GM12878 (cell line): ENCODE measurements around the gene LARGE1. TPM values are rescaled to one million over a fixed set of nuclear protein-coding genes. Genes with fewer than 3 reads are reported as not detected.

Source experiments
- ATAC-seq: fragments of 200-7000 bp; cut with Tn5 transposase; 3 replicates; pipeline ENCODE4 v1.9.1; 2020; ENCODE audit warnings: mild to moderate bottlenecking, moderate library complexity
- BruUV-seq: library from RNA; stranded (reverse); fragments of 400-500 nt; replicated peaks from 2 replicates; lab custom pipeline; 2021; lab: Mats Ljungman, UMichigan
- CTCF ChIA-PET: fragments of 300-600 bp; sonication (Branson Sonifier 250); formaldehyde crosslinking; extraction: SDS; loops from one replicate; lab custom pipeline; 2021; ENCODE audit warnings: inconsistent platforms; lab: Yijun Ruan, JAX
- POLR2A ChIA-PET: fragments of 350-600 bp; formaldehyde crosslinking; extraction: SDS; loops from one replicate; lab custom pipeline; 2021; ENCODE audit warnings: inconsistent platforms; lab: Charles Lee
- RAD21 ChIA-PET: fragments of 300-600 bp; sonication (Branson Sonifier 250); formaldehyde crosslinking; loops from one replicate; lab custom pipeline; 2023; ENCODE audit warnings: antibody characterized with exemption; ENCODE audit not compliant: unreplicated experiment; lab: Charles Lee
- SMC1A ChIA-PET: fragments of 300-600 bp; sonication (Branson Sonifier 250); formaldehyde crosslinking; loops from one replicate; lab custom pipeline; 2023; ENCODE audit not compliant: unreplicated experiment, uncharacterized antibody; lab: Charles Lee
- DNase-seq: peaks from one replicate; pipeline ENCODE4 v3.0.0-alpha.2; 2011; ENCODE audit warnings: low read depth, low spot score
- FAIRE-seq: peaks from 3 replicates; lab custom pipeline; 2011; peaks lifted over from hg19 to GRCh38; lab: Jason Lieb, UNC
- H2AFZ ChIP-seq: 2 replicates; pipeline ENCODE4 v1.6.0; 2011; ENCODE audit warnings: low read depth, low read length, control low read depth; ENCODE audit not compliant: control insufficient read depth
- H3K27ac ChIP-seq: 2 replicates; pipeline ENCODE4 v1.5.1; 2011; ENCODE audit warnings: control low read depth; ENCODE audit not compliant: control insufficient read depth, insufficient read depth
- H3K27me3 ChIP-seq, 2 experiments: replicated peaks in 1 of 2; 2 replicates each; pipeline versions ENCODE4 v1.6.0 to v1.6.1; 2011; ENCODE audit warnings: low read length in 1 of 2; ENCODE audit not compliant: control insufficient read depth in 2 of 2, insufficient read depth in 2 of 2
- H3K36me3 ChIP-seq, 2 experiments: 2 replicates each; pipeline ENCODE4 v1.5.1; 2011; ENCODE audit warnings: low read length in 1 of 2; ENCODE audit not compliant: control insufficient read depth in 2 of 2, insufficient read depth in 2 of 2
- H3K4me1 ChIP-seq: 2 replicates; pipeline ENCODE4 v1.6.1; 2011; ENCODE audit warnings: mild to moderate bottlenecking, low read length, moderate library complexity, mixed read lengths; ENCODE audit not compliant: control insufficient read depth, insufficient read depth
- H3K4me2 ChIP-seq: 2 replicates; pipeline ENCODE4 v1.6.0; 2011; ENCODE audit warnings: control low read depth; ENCODE audit not compliant: control insufficient read depth, insufficient read depth
- H3K4me3 ChIP-seq: fragments of 200-600 bp; sonication (generic); 2 replicates; pipeline ENCODE4 v1.5.1; 2016
- H3K79me2 ChIP-seq: 2 replicates; pipeline ENCODE4 v1.6.0; 2011; ENCODE audit warnings: low read length; ENCODE audit not compliant: control insufficient read depth, insufficient read depth
- H3K9ac ChIP-seq: 2 replicates; pipeline ENCODE4 v1.8.0; 2011; ENCODE audit warnings: low read length, control low read depth, mixed read lengths; ENCODE audit not compliant: control insufficient read depth, insufficient read depth
- H3K9me3 ChIP-seq: replicated peaks from 3 replicates; pipeline ENCODE4 v1.5.1; 2011; ENCODE audit warnings: mild to moderate bottlenecking, low read length; ENCODE audit not compliant: control insufficient read depth, insufficient read depth
- H4K20me1 ChIP-seq: 2 replicates; pipeline ENCODE4 v1.6.0; 2011; ENCODE audit not compliant: control insufficient read depth, insufficient read depth
- ATF7 ChIP-seq: fragments of 450-650 bp; IDR thresholded peaks from 2 replicates; pipeline ENCODE4 v1.6.1; 2016; ENCODE audit warnings: low read depth, mild to moderate bottlenecking
- BRCA1 ChIP-seq: IDR thresholded peaks from 2 replicates; pipeline ENCODE4 v1.6.1; 2011; ENCODE audit warnings: low read depth, low read length, improper control_type of control experiment
- CBFB ChIP-seq: IDR thresholded peaks from 2 replicates; pipeline ENCODE4 v1.6.1; 2016; ENCODE audit warnings: antibody characterized with exemption, low read depth
- HCFC1 ChIP-seq: fragments of 150-350 bp; IDR thresholded peaks from 2 replicates; pipeline ENCODE4 v1.6.1; 2014; ENCODE audit warnings: low read length
- IRF3 ChIP-seq: fragments of 450-650 bp; IDR thresholded peaks from 2 replicates; pipeline ENCODE4 v1.6.1; 2014; ENCODE audit warnings: mild to moderate bottlenecking
- KAT2A ChIP-seq: conservative IDR thresholded peaks from 2 replicates; pipeline ENCODE4 v1.6.1; 2011; ENCODE audit warnings: low read depth, low read length; ENCODE audit not compliant: control insufficient read depth
- MTA3 ChIP-seq: IDR thresholded peaks from 2 replicates; pipeline ENCODE4 v1.6.1; 2012; ENCODE audit warnings: low read length, inconsistent platforms, borderline replicate concordance
- NFYB ChIP-seq: IDR thresholded peaks from 2 replicates; pipeline ENCODE4 v1.6.1; 2011; ENCODE audit warnings: low read depth, mild to moderate bottlenecking, low read length, improper control_type of control experiment, moderate library complexity; ENCODE audit not compliant: insufficient read depth
- NRF1 ChIP-seq: conservative IDR thresholded peaks from 2 replicates; pipeline ENCODE4 v1.6.1; 2011; ENCODE audit warnings: mild to moderate bottlenecking, low read depth, low read length, improper control_type of control experiment
- POLR2AphosphoS2 ChIP-seq: IDR thresholded peaks from 2 replicates; pipeline ENCODE4 v1.6.1; 2011; ENCODE audit warnings: low read depth, mild to moderate bottlenecking, low read length, improper control_type of control experiment, moderate library complexity
- RAD51 ChIP-seq: fragments of 450-650 bp; IDR thresholded peaks from 2 replicates; pipeline ENCODE4 v1.6.1; 2016; ENCODE audit warnings: moderate library complexity, mild to moderate bottlenecking, inconsistent platforms
- RB1 ChIP-seq: fragments of 450-650 bp; formaldehyde crosslinking; IDR thresholded peaks from 2 replicates; pipeline ENCODE4 v1.6.1; 2017; ENCODE audit warnings: mild to moderate bottlenecking, borderline replicate concordance
- SMARCA5 ChIP-seq: fragments of 450-650 bp; IDR thresholded peaks from 2 replicates; pipeline ENCODE4 v1.6.1; 2017; ENCODE audit warnings: mild to moderate bottlenecking
- SPI1 ChIP-seq: IDR thresholded peaks from 2 replicates; pipeline ENCODE4 v1.6.1; 2011; ENCODE audit warnings: low read depth, mild to moderate bottlenecking, low read length, moderate library complexity, borderline replicate concordance; ENCODE audit not compliant: insufficient read depth
- SREBF2 ChIP-seq: IDR thresholded peaks from 2 replicates; pipeline ENCODE4 v1.6.1; 2012; ENCODE audit warnings: mild to moderate bottlenecking, low read length
- SRF ChIP-seq, 2 experiments: IDR thresholded peaks; 2 replicates each; pipeline ENCODE4 v1.6.1; 2011; ENCODE audit warnings: low read depth in 2 of 2, low read length in 2 of 2, mild to moderate bottlenecking in 1 of 2, moderate library complexity in 1 of 2
- SUZ12 ChIP-seq: fragments of 200-600 bp; sonication (generic); IDR thresholded peaks from one replicate; pipeline ENCODE4 v1.6.1; 2018; ENCODE audit warnings: antibody characterized with exemption, mild to moderate bottlenecking; ENCODE audit not compliant: unreplicated experiment
- ZSCAN29 ChIP-seq: fragments of 450-650 bp; IDR thresholded peaks from 2 replicates; pipeline ENCODE4 v1.6.1; 2017; ENCODE audit warnings: mild to moderate bottlenecking, moderate library complexity
- WGBS: methylation state at CpG from one replicate; pipeline ENCODE4 v1.1.6; 2016; ENCODE audit warnings: low lambda C conversion rate; ENCODE audit not compliant: insufficient replicate concordance, insufficient coverage; ENCODE audit errors: missing lambda C conversion rate; 5-methylcytosine and 5-hydroxymethylcytosine counted together
- in situ Hi-C: fragments of 300-500 bp; cut with MboI; formaldehyde crosslinking; loops from 9 replicates; pipeline ENCODE4 v1.14.3; 2018; ENCODE audit warnings: mixed read lengths
- intact Hi-C: fragments of 100-400 bp; cut with micrococcal nuclease; formaldehyde crosslinking; loops from one replicate; pipeline ENCODE4 v1.14.2; 2022; ENCODE audit not compliant: unreplicated experiment
- polyA plus RNA-seq, 11 experiments: library from polyadenylated mRNA; depleted of rRNA in 4 of 11; unstranded in 6 of 11; stranded (reverse) in 5 of 11; fragments of >200 nt; fragmentation: Nextera tagmentation in 4 of 11; fragmentation: Illumina TruSeq in 1 of 11; extraction: Ambion mirVana in 4 of 11; extraction: Trizol in 1 of 11; gene quantifications; 1 replicate in 1 of 11; 2 replicates in 10 of 11; pipeline versions ENCODE4 v1.2.1 to v1.2.3, GENCODE V29; 2011 to 2016; ENCODE audit warnings: inconsistent platforms in 2 of 11, missing spikeins in 2 of 11, low read depth in 1 of 11
- total RNA-seq, 4 experiments: library from RNA; depleted of rRNA in 3 of 4; stranded (reverse); fragments of >200 nt in 3 of 4; fragmentation: Illumina TruSeq in 1 of 4; extraction: Trizol in 1 of 4; gene quantifications; 2 replicates each; pipeline versions ENCODE4 v1.2.1 to v1.2.3, GENCODE V29; 2013 to 2021
- TF ChIP-seq, protein P1 (sequence below): fragments of 450-650 bp; IDR thresholded peaks from 2 replicates; pipeline ENCODE4 v1.6.1; 2018; ENCODE audit warnings: mild to moderate bottlenecking, low read depth, moderate library complexity; ENCODE audit not compliant: partially characterized antibody

Gene LARGE1
- total and polyA plus RNA-seq, 10 of the 15 experiments (the other 5 are each of a cell fraction or from before 2014, with no cell fraction given): 3.2 to 41.4 (median 17.3) TPM

DNA sequence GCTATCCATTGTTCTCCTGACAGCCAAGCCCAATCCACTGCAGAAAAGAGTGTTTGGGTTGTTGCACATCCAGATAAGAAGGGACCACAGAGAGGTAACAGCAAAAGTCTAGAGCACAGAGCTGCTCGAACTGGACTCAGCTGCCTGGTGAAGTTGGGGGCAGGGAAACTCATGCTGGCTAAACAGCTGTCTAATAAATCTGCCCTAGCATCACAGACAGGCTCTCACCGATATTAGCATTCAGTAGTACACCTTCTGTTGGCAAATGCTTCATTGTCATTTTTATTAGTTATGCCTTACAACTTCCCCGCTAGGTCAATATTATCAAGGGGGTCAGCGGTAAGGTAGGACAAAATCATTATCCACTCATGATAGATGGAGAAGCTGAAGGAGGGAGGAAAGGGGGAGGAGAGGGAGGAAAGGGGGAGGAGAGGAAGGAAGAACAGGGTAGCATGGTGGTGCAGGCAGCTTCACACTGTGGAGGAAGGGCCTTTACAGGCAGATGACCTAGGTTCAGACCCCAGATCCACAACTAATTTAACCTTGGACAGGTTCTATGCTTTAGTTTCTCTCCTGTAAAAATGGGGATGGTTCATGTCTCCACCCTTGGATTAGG lies 102.7 kb downstream of the LARGE1 start:
- no TSS peak for BruUV-seq
- TF ChIP-seq POLR2AphosphoS2 (no peak), SREBF2 (no peak), KAT2A (no peak), RB1 (no peak), CBFB (no peak), SRF (IDR thresholded peaks at IDR 0.05; ENCODE audit: low read depth in 2 of 2, low read length in 2 of 2) (no peak), ATF7 (no peak), ZSCAN29 (no peak), NRF1 (no peak), MTA3 (no peak), HCFC1 (no peak), SUZ12 (no peak), RAD51 (no peak), SMARCA5 (no peak), BRCA1 (no peak), SPI1 (no peak), NFYB (no peak), IRF3 (no peak)
- TF ChIP-seq, protein P1, sequence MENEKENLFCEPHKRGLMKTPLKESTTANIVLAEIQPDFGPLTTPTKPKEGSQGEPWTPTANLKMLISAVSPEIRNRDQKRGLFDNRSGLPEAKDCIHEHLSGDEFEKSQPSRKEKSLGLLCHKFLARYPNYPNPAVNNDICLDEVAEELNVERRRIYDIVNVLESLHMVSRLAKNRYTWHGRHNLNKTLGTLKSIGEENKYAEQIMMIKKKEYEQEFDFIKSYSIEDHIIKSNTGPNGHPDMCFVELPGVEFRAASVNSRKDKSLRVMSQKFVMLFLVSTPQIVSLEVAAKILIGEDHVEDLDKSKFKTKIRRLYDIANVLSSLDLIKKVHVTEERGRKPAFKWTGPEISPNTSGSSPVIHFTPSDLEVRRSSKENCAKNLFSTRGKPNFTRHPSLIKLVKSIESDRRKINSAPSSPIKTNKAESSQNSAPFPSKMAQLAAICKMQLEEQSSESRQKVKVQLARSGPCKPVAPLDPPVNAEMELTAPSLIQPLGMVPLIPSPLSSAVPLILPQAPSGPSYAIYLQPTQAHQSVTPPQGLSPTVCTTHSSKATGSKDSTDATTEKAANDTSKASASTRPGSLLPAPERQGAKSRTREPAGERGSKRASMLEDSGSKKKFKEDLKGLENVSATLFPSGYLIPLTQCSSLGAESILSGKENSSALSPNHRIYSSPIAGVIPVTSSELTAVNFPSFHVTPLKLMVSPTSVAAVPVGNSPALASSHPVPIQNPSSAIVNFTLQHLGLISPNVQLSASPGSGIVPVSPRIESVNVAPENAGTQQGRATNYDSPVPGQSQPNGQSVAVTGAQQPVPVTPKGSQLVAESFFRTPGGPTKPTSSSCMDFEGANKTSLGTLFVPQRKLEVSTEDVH: no peak
- WGBS: 84% methylated on average over 4 of the region's 4 CpGs

More for the DNA sequence above, 102.7 kb downstream of the LARGE1 start:
- no peaks in the 10 kb centered on the region for H3K27me3 ChIP-seq
- ChIA-PET POLR2A (no interaction called here), RAD21 (no interaction called here), SMC1A (interaction anchor here (1.0 to 1.4 kb wide), 3 partner anchors 23 to 34 kb away, joined by 3 read pairs; no protein-coding TSS in a partner anchor), CTCF (no interaction called here)
- no peak for DNase-seq
- no peaks in the 10 kb centered on the region; a peak in 1 of 4 replicates for H3K36me3 ChIP-seq
- H3K4me2 ChIP-seq: no peak overlapping the region
- FAIRE-seq: no peak
- H3K4me3 ChIP-seq: no peak overlapping the region
- no peak overlapping the region for H3K27ac ChIP-seq
- no peaks in the 10 kb centered on the region; the same call in 1 of the 2 replicates for H3K79me2 ChIP-seq
- in situ Hi-C loops: no loop called here
- ATAC-seq: no peak
- intact Hi-C loops: no loop called here
- no peaks in the 10 kb centered on the region; the same call in 2 of the 3 replicates for H3K9me3 ChIP-seq
- no peak overlapping the region for H3K9ac ChIP-seq
- H2AFZ ChIP-seq: no peak overlapping the region
- H3K4me1 ChIP-seq: 0 out of 2 replicates have a peak, but pooled peaks cover 4% of the 10 kb centered on the region
- no peaks in the 10 kb centered on the region for H4K20me1 ChIP-seq
